Measurements from ENCODE around the gene PARP8.
"Not testable (repeated sequence)": the region's sequence is repeated elsewhere in the genome, so short reads cannot be mapped to it uniquely, and the experiment has no call there.

The PARP8 gene

DNA sequence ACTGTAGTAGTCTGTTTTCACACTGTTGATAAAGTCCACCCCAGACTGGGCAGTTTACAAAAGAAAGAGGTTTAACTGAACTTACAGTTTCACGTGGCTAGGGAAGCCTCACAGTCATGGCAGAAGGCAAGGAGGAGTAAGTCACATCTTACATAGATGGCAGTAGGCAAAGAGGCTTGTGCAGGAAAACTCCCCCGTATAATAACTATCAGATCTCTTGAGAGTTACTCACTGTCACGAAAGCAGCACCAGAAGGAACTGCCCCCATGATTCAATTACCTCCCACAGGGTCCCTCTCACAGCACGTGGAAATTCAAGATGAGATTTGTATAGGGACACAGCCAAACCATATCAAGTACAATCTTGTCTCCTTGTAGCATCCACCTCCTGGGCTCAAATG is 21.1 kb downstream of the PARP8 start:
- no peak for DNase-seq

DNA sequence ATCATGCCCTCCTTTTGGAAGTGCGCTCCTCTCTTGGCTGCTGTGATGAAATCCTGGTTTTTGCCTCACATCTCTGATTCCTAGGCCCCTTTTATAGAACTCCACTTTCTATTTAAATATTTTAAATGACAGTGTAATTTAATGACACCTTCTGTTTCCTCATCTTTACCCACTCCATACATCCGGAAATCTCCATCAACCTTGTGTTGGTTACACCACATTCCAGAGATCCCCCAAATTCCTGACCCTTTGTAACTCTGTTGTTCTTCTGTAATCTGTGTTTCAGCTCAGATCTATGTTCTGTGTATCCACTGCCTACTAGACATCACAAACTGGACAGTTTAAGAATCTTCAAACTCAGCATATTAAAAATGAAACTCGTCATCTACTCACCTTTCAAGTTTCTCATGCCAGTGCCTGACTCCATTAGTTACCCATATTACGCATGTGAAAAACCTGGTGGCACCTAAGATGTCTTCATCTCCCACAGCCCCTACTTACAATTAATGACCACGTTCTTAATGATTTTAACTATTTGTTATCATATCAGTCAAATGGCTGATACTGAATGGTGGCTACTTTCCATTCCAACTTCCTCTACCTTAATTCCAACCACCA is 25.1 kb downstream of the PARP8 start:
- DNase-seq, result no peak

DNA sequence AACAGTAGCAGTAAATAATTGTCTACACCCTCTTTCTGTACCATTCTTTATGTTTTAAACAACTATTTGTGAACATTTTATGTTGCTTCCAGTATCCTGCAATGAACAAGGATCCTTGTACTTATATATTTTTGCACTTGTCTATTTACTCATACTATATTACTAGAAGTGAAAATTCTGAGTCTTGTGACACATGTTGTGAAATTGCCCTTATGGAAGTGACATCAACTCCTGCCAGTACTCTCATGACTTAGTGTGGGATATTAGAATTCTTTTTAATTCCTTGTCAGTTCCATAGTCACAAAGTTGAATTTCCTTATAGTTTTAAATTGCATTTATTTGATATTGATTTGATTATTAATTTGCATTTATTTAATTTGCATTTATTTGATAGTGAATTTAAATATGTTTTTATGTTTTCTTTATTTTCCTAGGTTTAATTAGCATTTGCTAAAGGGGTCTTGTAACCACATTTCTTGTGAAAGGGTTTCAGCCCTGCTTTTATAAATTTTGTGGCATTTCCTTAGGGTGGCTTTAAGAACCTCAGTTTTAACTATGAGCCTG is 27.7 kb downstream of the PARP8 start:
- DNase-seq, result no peak

DNA sequence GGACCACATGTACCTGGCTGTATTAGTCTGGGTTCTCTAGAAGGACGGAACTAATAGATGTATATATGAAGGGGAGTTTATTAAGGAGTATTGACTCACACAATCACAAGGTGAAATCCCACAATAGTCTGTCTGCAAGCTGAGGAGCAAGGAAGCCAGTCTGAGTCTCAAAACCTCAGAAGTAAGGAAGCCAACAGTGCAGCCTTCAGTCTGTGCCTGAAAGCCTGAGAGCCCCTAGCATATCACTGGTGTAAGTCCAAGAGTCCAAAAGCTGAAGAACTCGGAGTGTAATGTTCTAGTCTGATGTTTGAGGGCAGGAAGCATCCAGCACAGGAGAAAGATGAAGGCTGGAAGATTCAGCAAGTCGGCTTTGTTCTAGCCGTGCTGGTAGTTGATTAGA is 28.2 kb downstream of the PARP8 start:
- not testable (repeated sequence) for DNase-seq

DNA sequence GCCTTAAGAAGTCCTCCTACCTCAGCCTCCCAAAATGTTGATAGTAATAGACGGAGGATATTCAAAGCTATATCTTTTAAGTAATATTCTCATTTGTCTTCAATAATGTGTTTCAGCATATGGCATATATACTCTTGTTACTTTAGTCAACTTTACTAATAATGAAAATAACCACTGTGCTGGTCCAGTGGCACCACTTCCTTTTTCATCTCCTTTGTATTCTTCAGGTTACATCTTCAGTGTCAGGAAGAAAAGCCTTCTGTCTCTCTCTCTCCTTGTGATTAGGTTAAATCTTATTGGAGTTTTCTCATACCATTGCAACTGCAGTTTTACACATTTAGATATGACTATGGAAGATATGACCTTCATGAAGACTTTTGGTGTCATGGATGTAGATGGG is 31.3 kb downstream of the PARP8 start:
- no peak for DNase-seq

DNA sequence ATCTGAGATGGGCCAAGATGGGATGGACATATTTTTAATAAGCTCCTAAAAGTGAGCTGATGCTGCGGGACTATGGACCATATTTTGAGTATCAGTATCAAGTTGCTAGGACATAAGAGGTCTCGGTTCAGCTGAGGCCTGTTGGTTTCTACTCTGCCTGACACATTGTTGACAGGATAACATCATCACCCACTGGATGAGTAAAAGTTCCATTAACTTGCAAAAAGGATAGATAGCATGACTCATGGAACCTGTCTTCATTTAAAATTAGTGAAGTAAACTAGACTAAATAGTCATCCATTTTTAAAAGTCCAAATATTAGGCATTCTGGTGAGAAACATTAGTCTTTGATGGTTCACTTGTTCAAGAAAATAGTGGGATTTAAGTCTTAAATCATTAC is 33.3 kb downstream of the PARP8 start:
- DNase-seq, result peak in 1 of 2 experiments; percentile 27

DNA sequence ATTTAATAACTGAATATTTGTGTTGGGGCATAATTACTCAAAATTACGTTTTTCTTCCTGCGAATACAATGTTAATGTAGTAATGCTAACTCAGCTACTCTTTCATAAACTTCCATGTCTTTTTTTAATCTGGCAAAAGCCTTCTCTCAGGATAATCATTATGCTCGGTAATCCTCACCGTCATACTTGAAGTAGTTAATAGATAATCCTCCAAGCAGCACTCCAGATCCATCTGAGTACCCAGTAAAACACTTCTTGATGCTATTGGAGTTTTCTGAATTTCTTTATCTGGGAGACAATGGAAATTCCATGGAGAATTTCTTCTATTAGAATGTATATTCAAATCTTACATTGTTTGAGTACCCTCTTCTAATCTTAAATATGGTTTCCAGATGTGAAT is 34.3 kb downstream of the PARP8 start:
- DNase-seq, result no peak

DNA sequence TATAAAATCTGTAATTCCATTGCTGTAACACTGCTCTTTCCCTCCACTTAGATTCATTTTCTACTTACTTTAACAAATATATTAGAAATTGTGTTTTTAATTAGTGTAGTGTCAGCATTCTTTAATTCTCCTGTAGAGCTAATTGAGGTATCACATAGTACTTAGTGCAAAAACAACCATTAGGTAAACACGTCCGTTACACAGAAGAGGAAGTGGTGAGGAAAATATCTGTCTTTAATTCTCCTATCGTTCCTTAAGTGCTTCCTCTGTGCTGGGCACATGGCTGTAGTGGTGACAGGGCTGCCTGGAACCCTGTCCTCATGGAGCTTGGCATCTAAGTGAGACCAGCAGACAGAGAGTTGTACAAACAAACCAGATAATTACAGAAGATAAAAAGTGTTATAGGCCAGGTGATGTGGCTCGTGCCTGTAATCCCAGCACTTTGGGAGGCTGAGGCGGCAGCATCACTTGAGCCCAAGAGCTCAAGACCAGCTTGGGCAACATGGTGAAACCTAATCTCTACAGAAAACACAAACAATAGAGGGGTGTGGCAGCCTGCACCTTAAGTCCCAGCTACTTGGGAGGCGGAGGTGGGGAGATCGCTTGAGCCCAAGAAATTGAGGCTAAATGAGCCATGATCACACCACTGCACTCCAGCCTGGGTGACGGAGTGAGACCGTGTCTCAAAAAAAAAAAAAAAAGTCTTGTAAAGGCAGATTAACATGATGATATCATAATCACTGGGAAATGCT is 36.4 kb downstream of the PARP8 start:
- DNase-seq, result no peak

DNA sequence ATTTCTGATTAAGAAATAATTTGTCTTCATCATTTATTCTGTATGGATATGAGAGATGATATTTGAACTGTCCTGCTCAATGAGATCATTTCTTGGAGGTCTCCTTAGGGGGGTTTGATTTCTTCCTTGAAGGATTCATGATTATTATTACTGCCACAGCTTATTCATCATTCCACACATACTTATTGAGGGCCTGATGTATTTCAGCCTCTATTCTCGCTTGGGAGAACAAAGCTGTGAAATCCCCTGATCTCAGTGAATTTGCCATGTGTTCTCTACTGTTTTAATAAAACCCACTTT is 36.9 kb downstream of the PARP8 start:
- DNase-seq, result no peak

DNA sequence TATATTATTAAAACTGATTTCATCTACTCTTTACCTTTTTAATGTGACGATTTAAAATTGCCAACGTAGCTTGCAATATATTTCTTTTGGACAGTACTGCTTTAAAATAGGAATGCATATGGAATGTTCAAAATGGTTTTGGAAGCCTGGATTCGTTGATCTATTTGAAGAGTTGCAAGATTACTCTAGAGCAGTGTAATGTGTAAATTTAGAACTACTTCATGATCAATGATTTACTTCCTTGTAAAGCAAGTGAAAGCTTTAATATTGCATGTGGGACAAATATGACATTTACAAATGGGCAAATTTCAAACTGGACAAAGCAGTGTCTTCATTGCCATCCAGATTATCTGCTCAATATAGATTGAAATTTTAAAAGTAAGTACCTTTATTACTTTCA is 38.3 kb downstream of the PARP8 start:
- DNase-seq, result no peak

DNA sequence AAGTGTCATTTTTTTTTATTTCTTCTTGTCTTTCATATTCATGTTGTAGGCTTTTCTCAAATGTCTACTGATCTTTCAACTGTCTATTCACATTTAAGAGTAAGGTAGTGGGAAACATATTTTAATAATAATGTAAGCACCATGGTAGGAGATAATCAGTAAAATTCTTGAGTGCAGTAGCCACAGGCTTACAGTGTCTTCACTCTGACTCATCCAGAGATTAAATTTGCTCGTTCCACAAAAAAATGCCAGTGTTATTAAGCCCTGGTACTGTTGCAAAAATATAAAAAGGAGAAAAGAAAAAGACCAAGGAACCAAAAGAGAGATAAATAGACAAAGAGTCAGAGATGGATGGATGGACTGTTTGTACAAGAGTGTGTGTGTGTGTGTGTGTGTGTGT is 43.0 kb downstream of the PARP8 start:
- DNase-seq, result no peak

DNA sequence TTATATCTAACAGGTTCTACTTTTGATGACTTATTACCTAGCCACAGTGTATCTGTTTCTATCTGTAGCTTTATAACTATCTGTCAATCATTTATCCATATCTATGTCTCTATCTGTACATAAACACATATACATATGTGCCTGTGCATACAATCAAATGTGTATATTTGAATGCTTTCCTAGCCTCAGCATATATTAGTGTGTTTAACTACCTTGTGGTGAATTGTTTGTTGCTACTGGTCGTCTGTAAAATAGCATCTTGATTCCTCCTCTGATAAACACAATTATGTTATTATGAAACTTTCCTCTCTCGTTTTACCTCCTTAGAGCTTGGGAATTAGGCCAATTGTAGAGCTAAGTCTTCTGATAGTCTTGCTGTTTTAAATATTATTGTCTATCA is 44.4 kb downstream of the PARP8 start:
- no peak for DNase-seq

DNA sequence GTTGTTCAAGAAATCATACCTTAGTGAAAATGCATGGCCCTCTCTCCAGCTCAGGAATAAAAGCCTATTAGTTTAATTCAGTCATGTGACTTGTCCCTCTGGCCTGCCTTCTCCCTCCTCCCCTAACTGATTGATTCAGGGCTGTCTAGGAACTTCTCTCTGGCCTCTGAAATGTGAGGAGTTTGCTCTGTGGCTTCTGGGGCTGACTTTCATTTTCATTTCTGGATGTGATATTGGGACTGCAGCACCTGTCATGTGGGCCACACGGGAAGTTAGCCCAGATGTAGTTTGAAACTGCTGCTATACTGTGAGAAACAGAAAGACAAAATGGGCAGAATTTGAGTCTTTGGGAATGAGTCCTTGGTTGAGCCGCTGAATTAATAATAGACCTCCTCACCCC is 44.8 kb downstream of the PARP8 start:
- DNase-seq, result peak; percentile 43 to 57

DNA sequence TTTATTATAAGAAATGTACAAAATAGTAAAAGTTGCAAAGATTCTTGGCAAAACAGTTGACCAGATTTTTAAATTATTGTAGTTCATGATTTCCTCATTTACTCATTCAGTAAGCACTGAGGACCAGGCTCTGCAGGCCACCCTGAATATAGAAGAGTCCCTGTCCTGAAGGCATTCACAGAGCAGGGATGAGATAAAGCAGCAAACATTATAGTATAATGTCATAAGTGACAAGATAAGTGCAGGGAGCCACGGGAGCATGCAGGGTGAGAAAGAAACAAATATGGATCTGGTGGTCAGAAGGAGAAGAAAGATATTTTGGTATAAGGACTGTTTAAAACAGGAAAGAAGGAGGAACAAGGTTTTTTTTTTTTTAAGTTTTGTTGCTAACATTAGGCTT is 46.0 kb downstream of the PARP8 start:
- no peak for DNase-seq

DNA sequence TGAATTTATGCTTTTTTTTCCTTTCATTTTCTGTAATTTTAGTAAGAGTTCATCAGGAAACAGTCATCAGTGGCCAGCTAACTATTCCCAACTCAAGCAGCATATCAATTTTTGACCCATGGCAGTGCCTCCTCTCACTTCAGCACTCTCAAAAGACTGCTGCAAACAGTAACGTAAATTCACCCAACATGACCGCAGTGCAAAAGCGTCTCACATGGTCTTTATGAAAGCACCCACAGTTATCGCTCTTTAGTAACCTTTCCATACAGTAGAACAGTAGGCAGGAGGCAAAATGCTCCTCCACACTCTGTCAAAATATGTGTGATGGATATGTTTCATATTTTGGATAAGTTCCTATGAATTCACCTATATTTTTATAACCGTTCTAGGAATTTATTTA is 48.6 kb downstream of the PARP8 start:
- no peak for DNase-seq

DNA sequence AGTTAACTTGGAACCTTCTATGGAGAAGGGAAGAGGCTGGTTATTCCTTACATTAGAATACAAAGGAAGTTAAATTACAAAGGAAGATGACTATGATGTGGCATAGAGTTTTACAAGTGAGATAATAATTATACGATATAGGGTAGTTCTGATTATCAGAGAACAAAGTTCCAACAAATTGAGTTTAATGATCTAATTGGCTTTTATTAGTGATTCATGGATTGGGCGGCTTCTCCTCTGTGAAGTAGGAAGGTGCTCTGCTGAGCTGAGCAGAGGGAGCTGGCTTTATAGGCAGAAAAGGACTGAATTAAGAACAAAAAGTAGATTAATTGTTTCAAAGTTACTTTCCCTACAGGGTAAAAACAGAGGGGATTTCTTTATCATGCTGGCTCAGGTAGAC is 49.7 kb downstream of the PARP8 start:
- DNase-seq, result no peak

DNA sequence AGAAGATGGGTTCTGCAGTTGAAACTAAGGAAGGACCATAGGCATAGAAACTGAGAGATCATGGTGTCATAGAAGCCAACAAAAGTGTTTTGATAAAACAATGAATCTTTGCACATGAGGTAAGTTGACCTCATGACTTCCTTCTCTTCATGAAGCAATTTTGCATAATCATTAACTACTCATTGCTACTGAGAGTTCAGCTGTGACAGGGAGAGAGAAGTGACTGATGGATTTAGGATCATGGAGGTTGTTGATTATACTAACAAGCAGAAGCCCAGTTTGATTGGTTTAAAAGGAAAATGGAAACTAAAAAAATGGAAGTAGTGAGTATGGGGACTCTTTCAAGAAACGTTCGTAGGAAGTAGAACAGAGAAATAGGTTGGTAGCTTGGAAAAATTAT is 51.2 kb downstream of the PARP8 start:
- no peak for DNase-seq

DNA sequence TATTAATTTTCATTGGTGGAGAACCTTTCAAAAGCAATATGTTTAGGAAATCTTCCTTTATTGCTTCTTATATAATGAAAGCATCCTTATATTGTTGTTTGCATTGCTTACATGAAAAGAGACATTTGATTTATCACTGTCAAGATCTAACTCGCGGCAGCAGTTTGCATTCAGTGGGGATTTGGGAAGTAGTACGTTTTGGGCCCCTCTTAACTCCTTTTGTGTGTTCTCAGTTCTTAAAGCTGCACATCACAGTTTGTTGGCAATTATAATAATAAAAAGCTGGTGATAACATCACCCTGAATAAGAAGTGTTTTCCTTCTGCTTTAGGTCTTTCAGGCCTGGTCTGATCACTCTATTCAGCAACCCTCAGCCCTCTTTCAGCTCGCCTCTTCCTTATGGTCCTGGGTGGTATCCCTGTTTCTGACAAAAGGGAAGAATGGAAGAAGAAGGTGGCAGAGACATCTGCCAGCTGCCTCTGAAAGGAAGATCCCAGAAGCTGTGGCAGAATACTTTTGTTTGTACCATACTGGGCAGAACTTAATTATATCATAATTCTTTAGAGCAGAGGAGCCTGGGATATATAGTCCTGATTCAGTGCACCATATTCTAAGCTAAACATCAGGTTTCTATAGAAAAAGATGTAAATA is 53.7 kb downstream of the PARP8 start:
- DNase-seq, result no peak

DNA sequence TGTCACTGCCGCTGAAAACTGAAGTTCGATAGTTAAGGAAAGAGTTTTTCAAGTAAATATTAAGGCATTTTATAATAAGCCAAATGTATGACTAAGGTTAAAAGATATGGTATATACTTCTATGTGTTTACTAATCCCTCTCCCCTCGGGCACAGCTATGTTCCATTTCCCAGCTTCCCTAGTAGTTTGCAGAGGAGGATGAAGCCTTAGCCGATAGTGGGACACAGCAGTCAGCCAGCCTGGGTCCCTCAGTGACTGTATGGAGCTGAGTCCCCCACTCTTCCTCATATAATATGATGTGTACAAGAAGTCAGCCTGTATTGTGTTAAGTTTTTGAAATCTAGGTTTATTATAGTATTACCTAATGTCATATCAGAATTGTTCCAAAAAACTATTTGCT is 55.8 kb downstream of the PARP8 start:
- DNase-seq, result no peak

DNA sequence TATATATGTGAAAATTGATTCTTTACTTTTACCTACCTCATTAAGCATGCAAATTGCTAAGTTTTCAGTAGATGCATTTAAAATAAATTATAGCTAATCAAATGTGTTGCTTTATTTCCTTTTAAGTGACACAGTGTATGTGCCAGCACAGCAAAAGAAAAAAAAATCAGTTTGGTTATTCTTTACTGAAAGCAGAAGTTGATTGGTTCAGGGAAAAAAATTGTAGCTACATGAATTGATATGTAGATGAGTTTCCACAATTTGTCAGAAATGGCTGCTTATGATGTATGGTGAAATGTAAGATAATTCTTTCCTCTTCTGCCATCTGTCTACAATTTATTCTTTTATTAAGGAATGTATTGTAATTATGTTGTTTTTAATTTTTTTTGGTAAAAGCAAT is 57.8 kb downstream of the PARP8 start:
- DNase-seq, result no peak

DNA sequence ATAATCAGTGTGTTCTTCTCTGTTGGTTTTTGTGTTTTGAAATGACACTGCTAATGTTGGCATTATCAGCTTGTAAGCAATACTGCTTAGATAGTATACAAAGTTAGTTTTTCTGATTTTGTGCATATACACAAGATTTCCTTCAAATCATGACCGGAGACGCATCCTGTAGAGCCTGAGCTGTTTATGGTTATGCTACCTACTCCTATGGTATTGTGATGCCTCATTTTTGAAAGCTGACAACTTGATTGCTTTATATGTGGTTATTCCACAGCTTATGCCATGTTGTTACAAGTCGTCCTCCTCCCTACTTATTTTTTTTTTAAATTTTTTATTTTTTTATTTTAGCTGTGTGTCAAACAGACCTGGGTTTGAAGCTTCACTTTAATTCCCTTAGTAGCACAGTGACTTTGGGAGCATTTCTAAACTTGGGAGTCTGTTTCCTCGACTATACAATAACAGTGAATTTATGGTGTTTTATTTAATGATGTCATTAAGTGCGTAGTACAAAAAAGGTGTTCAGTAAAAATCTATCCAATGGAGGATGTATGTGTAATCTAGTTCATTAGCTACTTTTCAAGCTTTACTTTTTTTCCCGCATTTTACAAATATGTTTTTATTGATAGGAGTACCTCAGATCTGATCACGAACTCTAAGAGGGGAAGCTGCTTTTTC is 59.5 kb downstream of the PARP8 start:
- DNase-seq, result no peak

DNA sequence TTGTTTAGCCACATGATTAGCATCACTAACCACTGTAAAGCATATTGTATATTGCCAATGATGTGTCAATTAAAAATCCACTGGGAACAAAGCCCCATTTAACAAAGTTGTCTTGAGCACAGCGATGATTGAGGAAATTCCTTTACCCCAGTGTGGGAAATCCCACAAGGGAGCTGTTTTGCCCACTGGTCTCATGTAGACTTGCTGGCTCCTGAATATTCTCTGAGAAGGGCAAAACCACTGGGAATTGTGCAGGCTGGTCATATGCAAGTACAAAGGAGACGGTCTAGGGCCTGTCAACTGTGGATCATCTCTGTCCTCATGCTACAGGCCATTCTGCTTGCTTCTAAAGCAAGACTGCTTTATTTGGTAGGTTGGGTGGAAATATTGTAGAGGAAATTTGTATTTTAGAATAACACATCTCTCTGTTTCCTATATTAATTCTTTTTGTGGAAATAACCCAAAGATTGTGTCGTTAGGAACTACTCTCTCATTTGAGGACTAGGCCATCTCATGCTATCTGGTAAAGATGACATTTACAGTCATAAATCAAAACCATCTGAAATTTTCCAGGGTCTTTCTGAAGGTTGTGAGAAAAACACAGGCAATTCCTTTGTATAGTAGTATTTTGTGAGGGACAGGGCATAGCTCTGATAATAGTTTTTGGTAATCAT is 60.2 kb downstream of the PARP8 start:
- DNase-seq, result no peak

DNA sequence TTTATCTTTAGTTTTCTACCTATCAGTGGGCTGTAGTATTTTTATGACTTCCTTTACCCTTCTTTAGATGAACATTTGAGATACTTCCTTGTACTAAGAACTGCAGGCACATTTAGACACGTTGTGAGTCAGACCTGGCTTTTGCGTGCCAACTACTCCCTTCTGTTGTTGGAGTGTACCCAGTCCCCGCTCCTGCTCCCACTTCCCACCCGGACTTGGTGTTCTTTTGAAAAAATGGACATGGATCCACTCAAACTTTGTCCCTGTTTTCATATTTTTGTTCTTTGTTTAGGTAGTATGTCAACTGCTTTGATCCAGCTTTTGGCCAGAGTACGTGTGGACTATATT is 60.7 kb downstream of the PARP8 start:
- DNase-seq, result peak in 1 of 2 experiments; percentile 49
